Cardiac muscle cell (in vitro differentiated cells and primary cell): ENCODE results near the gene SLC1A2. TPM values are rescaled to one million over a fixed set of nuclear protein-coding genes. Genes with fewer than 3 reads are reported as not detected.
"Not testable (repeated sequence)": the region's sequence is repeated elsewhere in the genome, so short reads cannot be mapped to it uniquely, and the experiment has no call there.

Experiments used
- DNase-seq, 2 donors: peaks; one replicate each; pipeline versions ENCODE4 v3.0.0 to v3.0.0-alpha.2; 2010 to 2017; ENCODE audit warnings: low read depth in 1 of 2, low spot score in 1 of 2
- H3K27ac ChIP-seq: fragments of 200-600 bp; sonication (generic); 2 replicates; pipeline ENCODE4 v1.5.1; 2016
- H3K27me3 ChIP-seq: fragments of 200-600 bp; sonication (generic); 2 replicates; pipeline ENCODE4 v1.6.0; 2016; ENCODE audit warnings: control low read depth
- H3K36me3 ChIP-seq: fragments of 200-600 bp; sonication (generic); 2 replicates; pipeline ENCODE4 v1.5.1; 2016; ENCODE audit warnings: control low read depth
- H3K4me1 ChIP-seq: fragments of 200-600 bp; sonication (generic); 2 replicates; pipeline ENCODE4 v1.8.1; 2017; ENCODE audit warnings: low read depth, mild to moderate bottlenecking, mixed run types
- H3K4me3 ChIP-seq: fragments of 200-600 bp; sonication (generic); 2 replicates; pipeline ENCODE4 v1.5.1; 2016; ENCODE audit warnings: mild to moderate bottlenecking
- H3K9me3 ChIP-seq: fragments of 200-600 bp; sonication (generic); 2 replicates; pipeline ENCODE4 v1.5.1; 2017; ENCODE audit warnings: low read depth, mild to moderate bottlenecking, control low read depth
- CTCF ChIP-seq: IDR thresholded peaks from 2 replicates; pipeline ENCODE4 v1.5.1; 2012; ENCODE audit warnings: low read depth, mild to moderate bottlenecking, low read length
- polyA plus RNA-seq: library from polyadenylated mRNA; unstranded; fragments of >200 nt; fragmentation: Nextera tagmentation; extraction: Ambion mirVana; gene quantifications from 2 replicates; pipeline ENCODE4 v1.2.1, GENCODE V29; 2016
- total RNA-seq: library from RNA; depleted of rRNA; stranded (reverse); fragments of >200 nt; gene quantifications from 2 replicates; pipeline ENCODE4 v1.2.3, GENCODE V29; 2016

SLC1A2 gene
- total and polyA plus RNA-seq, 2 experiments from 2014 or later = 0.76 to 1.3 TPM

- no peak for TF ChIP-seq CTCF
- no peaks in the 10 kb centered on the region for H3K27me3 ChIP-seq
- no peak for DNase-seq
- H3K9me3 ChIP-seq = no peaks in the 10 kb centered on the region
- H3K36me3 ChIP-seq = no peaks in the 10 kb centered on the region
- H3K4me1 ChIP-seq = peaks cover 29% of the 10 kb centered on the region
- peak overlapping the region; percentile 68 for H3K27ac ChIP-seq
- H3K4me3 ChIP-seq = no peak overlapping the region
Measured at GRCh38 chr11:35230388-35230787, 189.0 kb downstream of the SLC1A2 start.

- Histone ChIP-seq H3K4me1 (peaks cover 34% of the 10 kb centered on the region), H3K27me3 (no peaks in the 10 kb centered on the region), H3K27ac (no peak overlapping the region), H3K9me3 (no peaks in the 10 kb centered on the region), H3K4me3 (no peak overlapping the region), H3K36me3 (no peaks in the 10 kb centered on the region)
- no peak for DNase-seq
- no peak for TF ChIP-seq CTCF
Measured at GRCh38 chr11:35228328-35228725, 191.0 kb downstream of the SLC1A2 start.

GRCh38 chr11:35227576-35228327, 191.6 kb downstream of the SLC1A2 start:
- no peaks in the 10 kb centered on the region for H3K27me3 ChIP-seq
- H3K36me3 ChIP-seq = no peaks in the 10 kb centered on the region
- no peak overlapping the region for H3K4me3 ChIP-seq
- H3K27ac ChIP-seq = no peak overlapping the region
- no peaks in the 10 kb centered on the region for H3K9me3 ChIP-seq
- no peak for TF ChIP-seq CTCF
- H3K4me1 ChIP-seq = peaks cover 37% of the 10 kb centered on the region
- no peak for DNase-seq

- DNase-seq = not testable (repeated sequence)
Measured at GRCh38 chr11:35226756-35227155, 192.6 kb downstream of the SLC1A2 start.

GRCh38 chr11:35225946-35226520, 193.3 kb downstream of the SLC1A2 start:
- no peak overlapping the region for H3K4me3 ChIP-seq
- H3K9me3 ChIP-seq = no peaks in the 10 kb centered on the region
- no peak for DNase-seq
- peaks cover 22% of the 10 kb centered on the region for H3K4me1 ChIP-seq
- no peak overlapping the region for H3K27ac ChIP-seq
- H3K36me3 ChIP-seq = no peaks in the 10 kb centered on the region
- TF ChIP-seq CTCF = no peak
- H3K27me3 ChIP-seq = no peaks in the 10 kb centered on the region

More at GRCh38 chr11:35226756-35227155, 192.6 kb downstream of the SLC1A2 start:
- not testable (repeated sequence) for H3K9me3 ChIP-seq, H3K36me3 ChIP-seq, H3K4me3 ChIP-seq, H3K27me3 ChIP-seq, H3K27ac ChIP-seq
- H3K4me1 ChIP-seq = peaks cover 29% of the 10 kb centered on the region

GRCh38 chr11:35223991-35224390, 195.4 kb downstream of the SLC1A2 start:
- Histone ChIP-seq H3K27ac (no peak overlapping the region), H3K27me3 (no peaks in the 10 kb centered on the region), H3K36me3 (no peaks in the 10 kb centered on the region), H3K4me3 (no peak overlapping the region), H3K9me3 (no peaks in the 10 kb centered on the region), H3K4me1 (peaks cover 8% of the 10 kb centered on the region)
- no peak for TF ChIP-seq CTCF
- no peak for DNase-seq
